Measurements from ENCODE around the gene CYTH3.
"Not testable (repeated sequence)": the region's sequence is repeated elsewhere in the genome, so short reads cannot be mapped to it uniquely, and the experiment has no call there.

Gene CYTH3

GRCh38 chr7:6226194-6226799, 46.1 kb downstream of the CYTH3 start:
- peak overlapping the region; percentile 25 for H3K27ac Mint-ChIP-seq
- TF ChIP-seq, protein P1, sequence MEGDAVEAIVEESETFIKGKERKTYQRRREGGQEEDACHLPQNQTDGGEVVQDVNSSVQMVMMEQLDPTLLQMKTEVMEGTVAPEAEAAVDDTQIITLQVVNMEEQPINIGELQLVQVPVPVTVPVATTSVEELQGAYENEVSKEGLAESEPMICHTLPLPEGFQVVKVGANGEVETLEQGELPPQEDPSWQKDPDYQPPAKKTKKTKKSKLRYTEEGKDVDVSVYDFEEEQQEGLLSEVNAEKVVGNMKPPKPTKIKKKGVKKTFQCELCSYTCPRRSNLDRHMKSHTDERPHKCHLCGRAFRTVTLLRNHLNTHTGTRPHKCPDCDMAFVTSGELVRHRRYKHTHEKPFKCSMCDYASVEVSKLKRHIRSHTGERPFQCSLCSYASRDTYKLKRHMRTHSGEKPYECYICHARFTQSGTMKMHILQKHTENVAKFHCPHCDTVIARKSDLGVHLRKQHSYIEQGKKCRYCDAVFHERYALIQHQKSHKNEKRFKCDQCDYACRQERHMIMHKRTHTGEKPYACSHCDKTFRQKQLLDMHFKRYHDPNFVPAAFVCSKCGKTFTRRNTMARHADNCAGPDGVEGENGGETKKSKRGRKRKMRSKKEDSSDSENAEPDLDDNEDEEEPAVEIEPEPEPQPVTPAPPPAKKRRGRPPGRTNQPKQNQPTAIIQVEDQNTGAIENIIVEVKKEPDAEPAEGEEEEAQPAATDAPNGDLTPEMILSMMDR (IDR thresholded peaks at IDR 0.05), result no peak
- DNase-seq, result no peak
- peaks cover 45% of the 10 kb centered on the region for H3K4me1 Mint-ChIP-seq
- no peak overlapping the region for H3K4me3 Mint-ChIP-seq
- H3K9me3 Mint-ChIP-seq, result peaks cover 31% of the 10 kb centered on the region
- H3K36me3 Mint-ChIP-seq (ENCODE audit: low read depth), result peaks cover 32% of the 10 kb centered on the region
- H3K27me3 Mint-ChIP-seq (ENCODE audit: low read depth, poor library complexity), result peaks cover 4% of the 10 kb centered on the region

- Mint-ChIP-seq H3K9me3 (peaks cover 53% of the 10 kb centered on the region), H3K36me3 (ENCODE audit: low read depth) (peaks cover 48% of the 10 kb centered on the region), H3K4me1 (peaks cover 24% of the 10 kb centered on the region)
- not testable (repeated sequence) for H3K27me3 Mint-ChIP-seq (ENCODE audit: low read depth, poor library complexity); DNase-seq; H3K4me3 Mint-ChIP-seq; H3K27ac Mint-ChIP-seq
These were observed 49.0 kb downstream of the CYTH3 start for GRCh38 chr7:6223411-6223810.

GRCh38 chr7:6223010-6223409, 49.4 kb downstream of the CYTH3 start:
- not testable (repeated sequence) for H3K27me3 Mint-ChIP-seq (ENCODE audit: low read depth, poor library complexity); H3K27ac Mint-ChIP-seq; H3K4me3 Mint-ChIP-seq; DNase-seq
- Mint-ChIP-seq H3K4me1 (peaks cover 20% of the 10 kb centered on the region), H3K36me3 (ENCODE audit: low read depth) (peaks cover 52% of the 10 kb centered on the region), H3K9me3 (peaks cover 57% of the 10 kb centered on the region)

DNA sequence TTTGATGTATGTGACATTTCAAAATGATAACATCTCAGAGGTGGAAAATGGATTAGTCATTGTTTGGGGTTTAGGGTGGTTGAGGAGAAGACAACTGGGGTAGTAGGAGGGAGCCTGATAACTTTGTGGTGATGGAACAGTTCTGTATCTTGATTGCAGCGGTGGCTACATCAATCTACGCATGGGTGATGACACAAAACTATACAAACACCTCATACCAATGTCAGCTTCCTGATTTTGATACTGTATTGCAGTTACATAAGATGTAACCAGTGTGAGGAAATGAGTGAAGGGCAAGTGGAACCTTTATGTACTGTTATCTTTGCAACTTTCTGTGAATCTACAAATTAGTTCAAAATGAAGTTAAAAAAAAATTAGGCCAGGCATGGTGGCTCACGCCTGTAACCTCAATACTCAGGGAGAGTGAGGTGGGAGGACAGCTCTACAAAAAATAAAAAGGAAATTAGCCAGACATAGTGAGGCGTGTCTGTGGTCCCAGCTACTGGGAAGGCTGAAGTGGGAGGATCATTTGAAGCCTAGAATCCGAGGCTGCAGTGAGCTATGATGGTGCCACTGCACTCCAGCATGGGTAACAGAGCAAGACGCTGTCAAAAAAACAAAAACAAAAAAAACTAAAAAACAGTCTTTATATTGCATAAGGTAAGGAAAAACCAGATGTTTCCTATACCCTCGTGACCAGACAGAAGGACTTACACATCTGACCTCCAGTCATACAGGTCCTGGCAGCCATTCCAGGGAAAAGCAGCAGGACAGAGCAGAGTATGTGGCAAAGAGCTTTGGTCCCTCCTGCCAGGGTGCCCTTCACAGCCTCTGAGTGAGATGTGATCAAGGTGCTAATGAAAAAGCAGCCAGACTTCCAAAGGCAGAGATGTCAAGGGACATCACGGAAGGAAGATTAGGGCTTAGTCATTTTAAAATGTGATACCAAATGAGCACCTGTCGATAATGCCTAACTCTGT, 50.8 kb downstream of the CYTH3 start:
- TF ChIP-seq, protein P1 (IDR thresholded peaks at IDR 0.05), result no peak

DNA sequence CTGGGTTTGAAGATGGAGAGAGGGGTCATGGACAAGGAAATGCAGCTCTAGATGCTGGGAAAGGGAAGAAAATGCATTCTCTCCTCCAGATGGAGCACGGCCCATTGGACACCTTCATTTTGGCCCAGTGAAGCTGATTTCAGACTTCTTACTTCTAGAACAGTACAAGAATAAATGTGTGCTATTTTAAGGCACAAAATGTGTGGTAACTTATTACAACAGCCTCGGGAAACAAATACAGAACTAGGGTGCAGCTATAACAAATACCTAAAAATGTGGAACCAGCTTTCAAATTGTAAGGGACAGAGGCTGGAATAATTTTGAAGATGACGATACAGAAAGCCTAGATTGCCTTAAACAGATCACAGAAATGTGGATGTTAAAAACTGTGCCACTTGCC, 54.1 kb downstream of the CYTH3 start:
- DNase-seq, result no peak
- H3K9me3 Mint-ChIP-seq, result peaks cover 56% of the 10 kb centered on the region
- H3K36me3 Mint-ChIP-seq (ENCODE audit: low read depth), result peaks cover 47% of the 10 kb centered on the region
- TF ChIP-seq, protein P1 (IDR thresholded peaks at IDR 0.05), result no peak
- H3K27ac Mint-ChIP-seq, result no peak overlapping the region
- no peak overlapping the region for H3K4me3 Mint-ChIP-seq
- peaks cover 2% of the 10 kb centered on the region for H3K27me3 Mint-ChIP-seq (ENCODE audit: low read depth, poor library complexity)
- no peaks in the 10 kb centered on the region for H3K4me1 Mint-ChIP-seq

More for the DNA sequence above, 50.8 kb downstream of the CYTH3 start:
- H3K27ac Mint-ChIP-seq, result no peak overlapping the region
- no peaks in the 10 kb centered on the region for H3K27me3 Mint-ChIP-seq (ENCODE audit: low read depth, poor library complexity)
- H3K4me3 Mint-ChIP-seq, result no peak overlapping the region
- peaks cover 64% of the 10 kb centered on the region for H3K9me3 Mint-ChIP-seq
- DNase-seq, result no peak
- H3K4me1 Mint-ChIP-seq, result peaks cover 6% of the 10 kb centered on the region
- peaks cover 61% of the 10 kb centered on the region for H3K36me3 Mint-ChIP-seq (ENCODE audit: low read depth)

GRCh38 chr7:6212008-6212407, 60.4 kb downstream of the CYTH3 start:
- Mint-ChIP-seq H3K36me3 (ENCODE audit: low read depth) (peaks cover 8% of the 10 kb centered on the region), H3K27ac (no peak overlapping the region), H3K27me3 (ENCODE audit: low read depth, poor library complexity) (peaks cover 3% of the 10 kb centered on the region), H3K9me3 (peaks cover 10% of the 10 kb centered on the region), H3K4me3 (no peak overlapping the region), H3K4me1 (no peaks in the 10 kb centered on the region)
- DNase-seq, result no peak
- TF ChIP-seq, protein P1 (IDR thresholded peaks at IDR 0.05), result no peak

Measured in nephron progenitor cell (in vitro differentiated cells).